CD4-positive, alpha-beta T cell treated with Interleukin-12 subunit alpha and Interleukin-12 subunit beta, for 1 hour (primary cell): Measurements from ENCODE around the gene ZNF644.
"Not testable (repeated sequence)": the region's sequence is repeated elsewhere in the genome, so short reads cannot be mapped to it uniquely, and the experiment has no call there.

Experiments used
- DNase-seq: peaks from one replicate; pipeline ENCODE4 v3.0.0-alpha.2; 2020

Gene ZNF644

DNA sequence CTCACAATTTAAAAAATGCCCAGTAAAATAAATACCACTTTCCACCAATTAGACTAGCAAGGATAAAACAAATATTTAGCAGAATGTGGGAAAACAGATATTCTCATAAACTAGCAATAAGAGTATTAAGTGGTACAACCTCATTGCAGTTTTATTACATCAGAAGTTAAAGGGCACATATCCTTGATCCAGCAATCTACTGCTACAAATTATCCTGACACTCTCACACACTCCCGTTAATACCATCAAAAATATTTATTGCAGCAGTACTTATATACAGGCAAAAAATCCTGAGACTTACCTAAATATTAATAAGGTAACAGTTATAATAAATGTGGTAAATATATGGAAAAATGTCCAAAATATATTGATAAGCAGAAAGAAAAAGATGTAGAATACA is 44.3 kb downstream of the ZNF644 start:
- no peak for DNase-seq

DNA sequence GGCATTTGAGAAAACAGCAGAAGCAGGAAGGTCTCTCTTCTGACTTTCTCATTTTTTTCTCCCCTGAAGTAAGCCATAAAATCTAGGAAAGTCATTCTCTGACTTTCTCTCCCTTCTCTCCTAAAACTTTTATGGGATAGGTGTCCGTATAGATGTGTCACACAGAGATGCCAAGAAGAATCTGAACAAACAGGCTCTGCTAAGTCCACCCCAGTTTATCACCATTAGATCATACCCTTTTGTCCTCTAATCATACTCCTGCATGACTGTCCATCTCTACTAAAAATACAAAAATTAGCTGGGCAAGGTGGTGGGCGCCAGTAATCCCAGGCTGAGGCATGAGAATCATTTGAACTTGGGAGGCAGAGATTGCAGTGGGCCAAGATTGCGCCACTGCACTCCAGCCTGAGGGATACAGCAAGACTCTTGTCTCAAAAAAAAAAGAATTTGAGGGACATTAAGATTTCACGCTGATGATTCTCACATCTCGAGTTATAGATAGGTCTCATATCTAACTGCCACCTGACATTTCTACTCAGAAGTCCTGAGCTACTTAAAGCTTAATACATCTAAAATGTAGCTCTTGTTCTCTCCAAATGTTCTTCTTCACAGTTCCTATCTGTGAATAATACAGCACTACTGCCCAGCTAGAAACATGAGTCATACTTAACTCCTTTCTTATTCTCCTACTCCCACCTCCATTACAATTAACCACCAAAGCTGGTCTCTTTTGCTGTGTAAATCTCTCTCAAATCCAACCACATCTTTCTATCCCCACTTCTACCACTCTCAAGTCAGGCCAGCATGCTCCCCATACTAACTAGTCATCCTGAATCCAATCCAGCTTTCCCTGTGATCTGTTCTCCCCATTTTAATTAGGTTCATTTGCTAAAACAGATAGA is 47.7 kb downstream of the ZNF644 start:
- no peak for DNase-seq

DNA sequence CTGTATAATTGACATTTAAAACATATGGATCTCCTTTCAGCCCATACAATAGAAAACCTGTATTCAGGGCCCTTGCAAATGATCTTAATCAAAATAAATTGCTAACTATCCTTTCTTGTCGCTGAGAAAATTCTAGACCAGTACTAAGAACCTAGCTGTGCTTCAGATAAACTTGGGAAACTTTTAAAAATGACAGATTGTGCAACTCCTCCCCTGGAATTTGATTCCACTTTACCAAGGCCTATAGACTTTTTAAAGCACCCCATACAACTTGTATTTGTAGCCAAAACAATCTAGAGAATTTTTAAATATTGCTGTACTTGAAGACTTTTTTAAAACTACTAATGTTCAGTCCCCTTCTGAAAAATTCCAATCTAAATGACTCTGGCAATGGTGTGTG is 51.6 kb downstream of the ZNF644 start:
- no peak for DNase-seq

GRCh38 chr1:90969241-90969640 is 52.6 kb downstream of the ZNF644 start:
- no peak for DNase-seq

GRCh38 chr1:90964444-90965035 is 57.3 kb downstream of the ZNF644 start:
- peak; percentile 28 for DNase-seq

GRCh38 chr1:90963651-90964050 is 58.2 kb downstream of the ZNF644 start:
- no peak for DNase-seq

GRCh38 chr1:90963236-90963635 is 58.6 kb downstream of the ZNF644 start:
- DNase-seq, result no peak

GRCh38 chr1:90959352-90960206 is 62.3 kb downstream of the ZNF644 start:
- DNase-seq, result no peak

DNA sequence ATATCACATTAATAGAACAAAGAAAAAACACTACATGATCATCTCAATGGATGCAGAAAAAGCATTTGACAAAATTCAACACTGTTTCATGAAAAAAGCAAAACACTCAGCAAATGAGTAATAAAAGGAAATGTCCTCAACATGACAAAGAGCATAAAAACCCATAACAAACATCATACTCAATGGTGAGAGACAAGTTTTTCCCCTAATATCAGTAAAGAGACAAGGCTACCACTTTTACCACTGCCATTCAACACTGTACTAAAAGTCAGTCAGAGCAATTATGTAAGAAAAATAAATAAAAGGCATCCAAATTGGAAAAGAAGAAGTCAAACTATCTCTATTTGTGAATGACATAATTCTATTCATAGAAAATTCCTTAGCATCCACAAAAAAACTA is 64.3 kb downstream of the ZNF644 start:
- no peak for DNase-seq

DNA sequence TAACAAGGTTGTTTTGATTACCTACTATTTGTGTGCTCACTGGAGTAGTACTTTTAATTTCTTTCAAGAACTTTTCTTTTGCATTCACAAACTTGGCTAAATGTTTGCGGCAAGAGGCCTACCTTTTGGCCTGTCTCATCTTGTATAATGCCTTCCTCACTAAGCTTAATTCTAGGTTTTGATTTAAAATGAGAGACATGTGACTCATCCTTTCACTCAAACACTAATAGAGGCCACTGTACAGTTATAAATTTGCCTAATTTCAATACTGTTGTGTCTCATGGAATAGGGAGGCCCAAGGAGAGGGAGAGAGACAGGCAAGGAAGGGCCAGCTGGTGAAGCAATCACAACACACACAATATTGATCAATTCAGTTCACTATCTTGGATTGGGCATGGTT is 66.1 kb downstream of the ZNF644 start:
- DNase-seq, result no peak

- DNase-seq, result no peak
Observed at GRCh38 chr1:90952906-90953305, 68.9 kb downstream of the ZNF644 start.

GRCh38 chr1:90951009-90951408 is 70.8 kb downstream of the ZNF644 start:
- no peak for DNase-seq

GRCh38 chr1:90948301-90948700 is 73.5 kb downstream of the ZNF644 start:
- no peak for DNase-seq

GRCh38 chr1:90946630-90947029 is 75.2 kb downstream of the ZNF644 start:
- no peak for DNase-seq

DNA sequence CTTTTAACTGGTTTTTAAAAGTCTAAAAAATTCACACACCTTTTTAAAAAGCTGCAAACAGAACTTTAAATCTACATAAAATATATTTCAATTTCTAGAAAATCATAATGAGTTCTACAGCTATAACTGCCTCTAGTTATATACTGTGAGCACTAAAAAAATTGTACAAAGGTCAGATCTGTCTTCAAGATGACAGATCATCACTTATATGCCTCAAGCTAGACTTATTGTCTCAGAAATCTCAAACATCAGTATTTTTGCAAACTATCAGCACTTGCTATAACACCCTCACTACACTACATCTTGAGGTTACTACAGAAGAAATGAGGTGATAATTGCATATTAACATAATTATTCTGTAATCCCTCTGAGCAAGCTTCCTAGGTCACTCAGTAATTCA is 76.5 kb downstream of the ZNF644 start:
- no peak for DNase-seq

GRCh38 chr1:90943966-90944365 is 77.9 kb downstream of the ZNF644 start:
- DNase-seq, result no peak

DNA sequence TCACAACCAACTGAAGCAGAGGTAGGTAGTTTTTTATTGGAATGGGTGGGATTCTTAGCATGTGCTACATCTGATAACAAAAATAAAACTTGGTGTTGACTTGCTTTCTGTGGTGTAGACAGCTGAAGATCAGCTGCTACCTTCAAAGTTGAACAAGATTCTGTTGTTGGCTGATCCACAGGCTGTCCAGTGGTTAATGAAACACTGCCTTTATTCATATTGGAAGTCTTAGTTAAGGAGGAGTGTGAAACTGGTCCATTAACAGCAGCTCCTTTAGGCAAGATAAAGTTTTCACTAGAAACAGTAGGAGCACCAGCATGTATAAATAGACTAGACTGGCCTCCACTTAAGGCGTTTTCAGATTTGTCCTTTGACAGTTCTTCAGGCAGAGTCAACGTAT is 81.1 kb downstream of the ZNF644 start:
- no peak for DNase-seq

DNA sequence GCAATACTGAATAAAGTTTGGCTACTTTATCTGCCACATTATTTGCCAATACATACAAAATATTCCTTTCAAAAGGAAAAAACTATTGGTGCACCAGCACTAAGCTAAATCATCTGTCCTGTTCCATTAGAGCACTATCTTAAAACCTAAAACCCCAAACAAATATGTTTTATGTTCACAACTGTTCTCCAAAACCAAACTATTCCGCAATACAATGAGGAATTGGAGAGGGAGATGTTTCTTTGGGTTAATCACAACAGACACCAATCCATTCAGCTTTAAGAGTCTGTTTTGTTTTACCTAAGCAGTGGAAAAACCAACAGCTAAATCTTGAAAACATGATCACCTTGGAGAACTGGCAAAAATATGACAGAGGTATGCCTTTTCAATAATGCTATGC is 85.1 kb downstream of the ZNF644 start:
- DNase-seq, result no peak

DNA sequence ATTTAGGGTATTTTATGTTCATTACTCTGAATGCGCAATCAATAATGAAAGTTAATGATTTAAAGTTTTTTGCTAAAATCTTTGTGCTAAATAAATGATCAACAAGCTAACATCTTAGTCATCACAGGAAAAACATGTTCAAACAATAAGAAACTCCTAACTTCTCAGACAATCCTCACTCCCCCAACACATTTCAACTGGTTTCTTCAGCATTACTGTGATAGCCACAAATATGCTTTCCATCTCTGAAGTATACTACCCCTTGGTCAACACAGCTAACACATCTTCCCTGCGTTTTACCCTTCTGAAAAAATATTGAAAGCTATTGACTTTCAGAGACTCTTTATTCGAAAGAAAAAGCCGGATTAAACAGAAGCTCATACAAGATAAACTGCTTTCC is 85.8 kb downstream of the ZNF644 start:
- no peak for DNase-seq

DNA sequence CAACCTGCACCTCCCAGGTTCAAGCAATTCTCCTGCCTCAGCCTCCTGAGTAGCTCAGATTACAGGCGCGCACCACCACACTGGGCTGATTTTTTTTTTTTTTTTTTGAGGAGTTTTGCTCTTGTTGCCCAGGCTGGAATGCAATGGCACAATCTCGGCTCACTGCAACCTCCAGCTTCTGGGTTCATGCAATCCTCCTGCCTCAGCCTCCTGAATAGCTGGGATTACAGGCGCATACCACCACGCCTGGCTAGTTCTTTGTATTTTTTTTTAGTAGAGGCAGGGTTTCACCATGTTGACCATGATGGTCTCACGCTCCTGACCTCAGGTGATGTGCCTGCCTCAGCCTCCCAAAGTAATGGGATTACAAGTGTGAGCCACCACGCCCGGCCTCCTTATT is 93.6 kb downstream of the ZNF644 start:
- DNase-seq, result not testable (repeated sequence)

DNA sequence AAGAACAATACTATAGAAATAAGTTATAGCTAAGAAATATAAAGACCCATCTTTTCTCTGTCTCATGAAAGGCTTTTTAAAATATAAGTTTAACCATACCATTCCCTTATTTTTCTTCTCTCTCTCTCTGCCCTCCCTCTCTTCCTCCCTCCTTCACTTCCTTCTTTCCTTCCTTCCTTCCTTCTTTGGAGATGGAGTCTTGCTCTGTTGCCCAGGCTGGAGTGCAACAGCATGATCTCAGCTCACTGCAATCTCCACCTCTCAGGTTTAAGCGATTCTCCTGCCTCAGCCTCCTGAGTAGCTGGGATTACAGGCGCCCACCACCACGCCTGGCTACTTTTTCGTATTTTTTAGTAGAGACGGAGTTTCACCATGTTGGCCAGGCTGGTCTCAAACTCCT is 94.2 kb downstream of the ZNF644 start:
- not testable (repeated sequence) for DNase-seq

DNA sequence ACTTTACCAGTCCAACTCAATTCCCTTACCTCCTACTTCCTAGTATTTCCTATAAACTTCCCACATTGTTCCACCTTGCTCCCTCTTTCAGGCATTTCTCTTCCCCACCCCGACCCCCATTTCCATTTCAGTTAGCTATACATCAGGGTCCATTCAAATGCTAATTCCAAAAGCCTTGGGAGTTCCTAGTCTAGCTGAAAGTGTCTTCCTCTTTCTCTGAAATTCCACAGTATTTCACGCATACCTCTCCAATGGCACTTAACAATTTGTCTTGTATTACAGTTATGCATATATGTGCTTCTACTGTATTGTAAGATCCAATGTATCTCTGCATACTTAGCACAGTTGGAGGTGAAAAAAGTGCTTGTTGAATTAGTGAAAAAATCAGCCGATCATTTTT is 94.9 kb downstream of the ZNF644 start:
- no peak for DNase-seq
